HG03280 (cell line): ENCODE data around the gene CEP128.

Experiments used
- ATAC-seq: cut with Tn5 transposase; IDR thresholded peaks from one replicate; pipeline ENCODE4 v1.9.1; 2021; ENCODE audit warnings: mild to moderate bottlenecking, moderate library complexity; ENCODE audit not compliant: unreplicated experiment

Gene CEP128

GRCh38 chr14:80941241-80942185, at the start of gene CEP128:
CEP128 (minus strand) TSS chr14:80941738.
- peak; percentile 97 for ATAC-seq

- ATAC-seq: peak; percentile 52
These were observed 47.3 kb upstream of the CEP128 start for GRCh38 chr14:80988735-80989429.

- ATAC-seq: no peak
These were observed 46.7 kb upstream of the CEP128 start for GRCh38 chr14:80988192-80988591.

- ATAC-seq: no peak
These were observed 45.9 kb upstream of the CEP128 start for GRCh38 chr14:80987235-80988032.

- ATAC-seq: no peak
These were observed 41.2 kb upstream of the CEP128 start for GRCh38 chr14:80982711-80983110.

GRCh38 chr14:80981673-80982072, 40.1 kb upstream of the CEP128 start:
- no peak for ATAC-seq

GRCh38 chr14:80981156-80981555, 39.6 kb upstream of the CEP128 start:
- ATAC-seq: no peak

GRCh38 chr14:80979951-80980350, 38.4 kb upstream of the CEP128 start:
- ATAC-seq: no peak

GRCh38 chr14:80978403-80978802, 36.9 kb upstream of the CEP128 start:
- no peak for ATAC-seq

- peak; percentile 76 for ATAC-seq
These were observed 35.7 kb upstream of the CEP128 start for GRCh38 chr14:80977221-80977620.

GRCh38 chr14:80974679-80975078, 33.1 kb upstream of the CEP128 start:
- no peak for ATAC-seq

GRCh38 chr14:80973931-80974641, 32.5 kb upstream of the CEP128 start:
- ATAC-seq: no peak

- no peak for ATAC-seq
These were observed 23.5 kb upstream of the CEP128 start for GRCh38 chr14:80965037-80965436.

- peak; percentile 97 for ATAC-seq
These were observed 18.0 kb upstream of the CEP128 start for GRCh38 chr14:80959496-80959895.

GRCh38 chr14:80958939-80959338, 17.4 kb upstream of the CEP128 start:
- no peak for ATAC-seq

- ATAC-seq: no peak
These were observed 16.7 kb upstream of the CEP128 start for GRCh38 chr14:80958226-80958625.

- no peak for ATAC-seq
These were observed 16.1 kb upstream of the CEP128 start for GRCh38 chr14:80957613-80958012.

GRCh38 chr14:80956922-80957321, 15.4 kb upstream of the CEP128 start:
- ATAC-seq: no peak

GRCh38 chr14:80956102-80956501, 14.6 kb upstream of the CEP128 start:
- no peak for ATAC-seq

GRCh38 chr14:80955416-80955941, 13.9 kb upstream of the CEP128 start, which contains the start of gene TSHR:
TSHR (plus strand) TSS chr14:80955621; CDS start chr14:80955681, 60 bp downstream.
- ATAC-seq: no peak
